ENCODE measurements around the gene CHAT. TPM values are rescaled to one million over a fixed set of nuclear protein-coding genes. Genes with fewer than 3 reads are reported as not detected.

Gene CHAT
- total RNA-seq, 1 experiment from 2014 or later: not detected

DNA sequence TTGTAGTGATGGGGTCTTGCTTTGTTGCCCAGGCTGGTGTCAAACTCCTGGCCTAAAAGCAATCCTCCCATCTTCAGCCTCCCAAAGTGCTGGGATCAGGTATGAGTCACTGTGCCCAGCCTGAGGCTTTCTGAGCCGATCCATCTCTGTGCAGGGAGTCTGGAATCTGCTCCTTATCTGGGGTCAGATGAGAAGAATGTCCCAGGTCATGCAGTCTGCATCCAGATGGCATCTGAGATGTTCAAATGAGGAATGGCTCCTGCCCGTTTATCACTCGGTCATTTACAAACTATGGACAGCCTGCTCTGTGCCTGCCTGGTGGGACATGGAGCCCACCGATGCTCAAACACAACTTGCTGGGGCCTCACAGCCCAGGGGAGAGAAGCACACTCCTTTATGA is 14.9 kb upstream of the CHAT start:
- no peaks in the 10 kb centered on the region for H3K4me1 ChIP-seq (ENCODE audit: control insufficient read depth, insufficient read depth, low read length)
- H3K27me3 ChIP-seq (ENCODE audit: control insufficient read depth, insufficient read depth, low read length): peaks cover 7% of the 10 kb centered on the region
- no peak for TF ChIP-seq TCF7L2 (IDR thresholded peaks at IDR 0.05; ENCODE audit: low read depth, low read length)
- no peak for TF ChIP-seq POLR2AphosphoS5 (IDR thresholded peaks at IDR 0.05; ENCODE audit: low read depth, low read length)
- no peak for TF ChIP-seq CTCF (IDR thresholded peaks at IDR 0.05)
- TF ChIP-seq SIN3A (IDR thresholded peaks at IDR 0.05; ENCODE audit: borderline replicate concordance, insufficient read depth, low read depth, low read length): no peak
- TF ChIP-seq, protein P1, sequence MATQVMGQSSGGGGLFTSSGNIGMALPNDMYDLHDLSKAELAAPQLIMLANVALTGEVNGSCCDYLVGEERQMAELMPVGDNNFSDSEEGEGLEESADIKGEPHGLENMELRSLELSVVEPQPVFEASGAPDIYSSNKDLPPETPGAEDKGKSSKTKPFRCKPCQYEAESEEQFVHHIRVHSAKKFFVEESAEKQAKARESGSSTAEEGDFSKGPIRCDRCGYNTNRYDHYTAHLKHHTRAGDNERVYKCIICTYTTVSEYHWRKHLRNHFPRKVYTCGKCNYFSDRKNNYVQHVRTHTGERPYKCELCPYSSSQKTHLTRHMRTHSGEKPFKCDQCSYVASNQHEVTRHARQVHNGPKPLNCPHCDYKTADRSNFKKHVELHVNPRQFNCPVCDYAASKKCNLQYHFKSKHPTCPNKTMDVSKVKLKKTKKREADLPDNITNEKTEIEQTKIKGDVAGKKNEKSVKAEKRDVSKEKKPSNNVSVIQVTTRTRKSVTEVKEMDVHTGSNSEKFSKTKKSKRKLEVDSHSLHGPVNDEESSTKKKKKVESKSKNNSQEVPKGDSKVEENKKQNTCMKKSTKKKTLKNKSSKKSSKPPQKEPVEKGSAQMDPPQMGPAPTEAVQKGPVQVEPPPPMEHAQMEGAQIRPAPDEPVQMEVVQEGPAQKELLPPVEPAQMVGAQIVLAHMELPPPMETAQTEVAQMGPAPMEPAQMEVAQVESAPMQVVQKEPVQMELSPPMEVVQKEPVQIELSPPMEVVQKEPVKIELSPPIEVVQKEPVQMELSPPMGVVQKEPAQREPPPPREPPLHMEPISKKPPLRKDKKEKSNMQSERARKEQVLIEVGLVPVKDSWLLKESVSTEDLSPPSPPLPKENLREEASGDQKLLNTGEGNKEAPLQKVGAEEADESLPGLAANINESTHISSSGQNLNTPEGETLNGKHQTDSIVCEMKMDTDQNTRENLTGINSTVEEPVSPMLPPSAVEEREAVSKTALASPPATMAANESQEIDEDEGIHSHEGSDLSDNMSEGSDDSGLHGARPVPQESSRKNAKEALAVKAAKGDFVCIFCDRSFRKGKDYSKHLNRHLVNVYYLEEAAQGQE (IDR thresholded peaks at IDR 0.05; ENCODE audit: insufficient read depth in 1 of 2, low read depth in 2 of 2, low read length in 1 of 2): no peak
- CTCF ChIA-PET: no interaction called here
- no peaks in the 10 kb centered on the region for H3K9me3 ChIP-seq (ENCODE audit: control insufficient read depth, insufficient read depth, low read depth, low read length)
- no peak overlapping the region for H3K4me3 ChIP-seq (ENCODE audit: low read depth in 2 of 2, low read length in 2 of 2)
- intact Hi-C loops (cut with micrococcal nuclease; ENCODE audit: unreplicated experiment) (loop anchor here (10.0 kb wide), 1 partner anchor 316 kb away; no protein-coding TSS in a partner anchor), in situ Hi-C loops (cut with HindIII; ENCODE audit: low pct_unique_long_range_greater_than_20kb, low sequenced_read_pairs) (no loop called here)
- H3K27ac ChIP-seq (ENCODE audit: low read length): no peak overlapping the region
- POLR2A ChIA-PET: no interaction called here
- no peaks in the 10 kb centered on the region for H3K36me3 ChIP-seq (ENCODE audit: control insufficient read depth, insufficient read depth, low read length)
- DNase-seq (ENCODE audit: low read depth, low spot score) (no peak), ATAC-seq (no peak)
- BruUV-seq (replicated peaks): no TSS peak

GRCh38 chr10:49599546-49599945 is 14.3 kb upstream of the CHAT start:
- no peaks in the 10 kb centered on the region for H3K36me3 ChIP-seq (ENCODE audit: control insufficient read depth, insufficient read depth, low read length)
- ATAC-seq (no peak), DNase-seq (ENCODE audit: low read depth, low spot score) (no peak)
- no peaks in the 10 kb centered on the region for H3K9me3 ChIP-seq (ENCODE audit: control insufficient read depth, insufficient read depth, low read depth, low read length)
- no peak overlapping the region for H3K4me3 ChIP-seq (ENCODE audit: low read depth in 2 of 2, low read length in 2 of 2)
- peaks cover 8% of the 10 kb centered on the region for H3K27me3 ChIP-seq (ENCODE audit: control insufficient read depth, insufficient read depth, low read length)
- intact Hi-C loops (cut with micrococcal nuclease; ENCODE audit: unreplicated experiment): loop anchor here (10.0 kb wide), 1 partner anchor 315 kb away; no protein-coding TSS in a partner anchor
- H3K27ac ChIP-seq (ENCODE audit: low read length): no peak overlapping the region
- POLR2A ChIA-PET: no interaction called here
- TF ChIP-seq, protein P1 (IDR thresholded peaks at IDR 0.05; ENCODE audit: insufficient read depth in 1 of 2, low read depth in 2 of 2, low read length in 1 of 2): no peak
- TF ChIP-seq POLR2AphosphoS5 (IDR thresholded peaks at IDR 0.05; ENCODE audit: low read depth, low read length) (no peak), CTCF (IDR thresholded peaks at IDR 0.05) (no peak), TCF7L2 (IDR thresholded peaks at IDR 0.05; ENCODE audit: low read depth, low read length) (no peak), SIN3A (IDR thresholded peaks at IDR 0.05; ENCODE audit: borderline replicate concordance, insufficient read depth, low read depth, low read length) (no peak)
- no peaks in the 10 kb centered on the region for H3K4me1 ChIP-seq (ENCODE audit: control insufficient read depth, insufficient read depth, low read length)
- BruUV-seq (replicated peaks): no TSS peak
- in situ Hi-C loops (cut with HindIII; ENCODE audit: low pct_unique_long_range_greater_than_20kb, low sequenced_read_pairs): no loop called here
- CTCF ChIA-PET: no interaction called here

Data from Panc1 (cell line).